Left ventricle myocardium inferior (tissue), 1 donor: ENCODE results near the gene SGIP1. TPM values are rescaled to one million over a fixed set of nuclear protein-coding genes. Genes with fewer than 3 reads are reported as not detected.

Experiments used
- DNase-seq: peaks from one replicate; pipeline ENCODE4 v3.0.0-alpha.2; 2020
- H3K27ac ChIP-seq: fragments of 200-600 bp; replicated peaks from 2 replicates; pipeline ENCODE4 v1.8.0; 2021
- H3K27me3 ChIP-seq: fragments of 200-600 bp; 2 replicates; pipeline ENCODE4 v1.8.0; 2021; ENCODE audit warnings: low read depth
- H3K36me3 ChIP-seq: fragments of 200-600 bp; 2 replicates; pipeline ENCODE4 v1.8.0; 2021
- H3K4me1 ChIP-seq: fragments of 200-600 bp; 2 replicates; pipeline ENCODE4 v1.8.0; 2021
- H3K4me3 ChIP-seq: fragments of 200-600 bp; 2 replicates; pipeline ENCODE4 v1.8.0; 2021; ENCODE audit warnings: mild to moderate bottlenecking, moderate library complexity
- H3K9me3 ChIP-seq: fragments of 200-600 bp; replicated peaks from 2 replicates; pipeline ENCODE4 v1.8.0; 2021
- intact Hi-C: fragments of 100-400 bp; cut with micrococcal nuclease; formaldehyde crosslinking; loops from one replicate; pipeline ENCODE4 v1.11.0; 2022
- total RNA-seq: library from RNA; stranded (reverse); fragmentation: NEBNext Ultra II Directional; extraction: Animal tissue kit (Norgen Biotek cat#: 25700); gene quantifications from one replicate; pipeline ENCODE4 v1.2.1, GENCODE V29; 2021
- TF ChIP-seq, protein P1 (sequence below): fragments of 200-600 bp; IDR thresholded peaks from 2 replicates; pipeline ENCODE4 v1.8.0; 2021; ENCODE audit warnings: antibody characterized with exemption, mild to moderate bottlenecking, borderline replicate concordance
- donor health status: DM: no; HTN: yes; CAD: no; lungs with severe emphysema.

SGIP1 gene
- total RNA-seq, 1 donor from 2014 or later: 9.0 TPM

DNA sequence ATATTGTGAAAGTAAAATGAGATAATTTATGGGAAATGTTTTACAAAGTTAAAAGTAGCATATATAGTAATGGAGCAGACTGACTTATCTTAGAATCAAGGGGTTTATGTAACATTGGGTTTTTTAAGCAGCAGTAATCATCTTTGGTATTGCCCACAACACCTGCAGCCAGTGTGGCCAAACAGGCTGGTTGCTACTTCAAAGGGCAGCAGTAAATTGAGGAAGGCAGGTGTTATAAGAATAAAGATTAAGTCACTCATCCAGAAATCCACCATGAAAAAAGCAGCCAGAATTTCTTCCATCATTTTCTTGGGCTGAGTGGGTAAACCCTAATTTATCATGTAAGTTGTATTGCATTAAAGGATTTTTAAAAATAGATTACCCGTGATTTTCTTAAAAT is 235.0 kb downstream of the SGIP1 start:
- Histone ChIP-seq H3K27me3 (no peaks in the 10 kb centered on the region), H3K4me3 (no peak overlapping the region), H3K27ac (no peak overlapping the region), H3K4me1 (no peaks in the 10 kb centered on the region), H3K9me3 (no peaks in the 10 kb centered on the region), H3K36me3 (peaks cover 6% of the 10 kb centered on the region)
- intact Hi-C loops: loop anchor here (10.0 kb wide), 1 partner anchor 376 kb away; no protein-coding TSS in a partner anchor
- TF ChIP-seq, protein P1, sequence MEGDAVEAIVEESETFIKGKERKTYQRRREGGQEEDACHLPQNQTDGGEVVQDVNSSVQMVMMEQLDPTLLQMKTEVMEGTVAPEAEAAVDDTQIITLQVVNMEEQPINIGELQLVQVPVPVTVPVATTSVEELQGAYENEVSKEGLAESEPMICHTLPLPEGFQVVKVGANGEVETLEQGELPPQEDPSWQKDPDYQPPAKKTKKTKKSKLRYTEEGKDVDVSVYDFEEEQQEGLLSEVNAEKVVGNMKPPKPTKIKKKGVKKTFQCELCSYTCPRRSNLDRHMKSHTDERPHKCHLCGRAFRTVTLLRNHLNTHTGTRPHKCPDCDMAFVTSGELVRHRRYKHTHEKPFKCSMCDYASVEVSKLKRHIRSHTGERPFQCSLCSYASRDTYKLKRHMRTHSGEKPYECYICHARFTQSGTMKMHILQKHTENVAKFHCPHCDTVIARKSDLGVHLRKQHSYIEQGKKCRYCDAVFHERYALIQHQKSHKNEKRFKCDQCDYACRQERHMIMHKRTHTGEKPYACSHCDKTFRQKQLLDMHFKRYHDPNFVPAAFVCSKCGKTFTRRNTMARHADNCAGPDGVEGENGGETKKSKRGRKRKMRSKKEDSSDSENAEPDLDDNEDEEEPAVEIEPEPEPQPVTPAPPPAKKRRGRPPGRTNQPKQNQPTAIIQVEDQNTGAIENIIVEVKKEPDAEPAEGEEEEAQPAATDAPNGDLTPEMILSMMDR: no peak
- no peak for DNase-seq

DNA sequence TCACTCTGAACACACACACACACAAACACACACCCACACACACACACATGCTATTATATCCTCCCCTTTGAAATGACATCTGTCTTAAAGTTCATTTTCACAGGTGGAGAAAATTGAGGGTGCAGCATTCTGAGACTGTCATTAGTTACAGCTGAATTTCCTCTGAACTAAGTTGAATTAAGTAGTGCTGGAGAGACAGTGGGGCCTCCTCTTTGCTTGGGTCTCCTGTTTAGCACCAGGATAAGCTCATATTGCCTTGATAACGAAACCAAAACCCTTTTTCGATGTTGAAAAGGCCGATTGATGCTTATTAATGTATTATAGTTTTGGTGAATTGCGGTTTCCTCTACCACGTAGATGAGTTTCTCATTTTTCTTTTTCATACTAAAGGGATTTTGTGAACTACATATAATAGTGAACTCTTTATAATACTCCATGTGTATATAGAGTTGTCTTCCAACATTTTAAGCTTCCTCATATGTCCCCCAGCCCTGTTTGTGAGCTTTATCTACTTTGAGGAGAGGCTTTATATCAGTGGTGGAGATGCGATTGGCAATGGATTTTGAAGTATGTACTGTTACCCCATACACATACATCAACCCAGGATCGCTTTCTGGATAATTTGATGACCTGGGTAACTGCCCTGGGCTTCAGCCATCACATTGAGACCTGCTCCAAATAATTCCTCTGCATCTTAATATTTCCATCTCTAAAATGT is 235.7 kb downstream of the SGIP1 start:
- TF ChIP-seq, protein P1: no peak
- Histone ChIP-seq H3K36me3 (peaks cover 6% of the 10 kb centered on the region), H3K4me1 (no peaks in the 10 kb centered on the region), H3K27ac (no peak overlapping the region), H3K27me3 (no peaks in the 10 kb centered on the region), H3K9me3 (no peaks in the 10 kb centered on the region), H3K4me3 (no peak overlapping the region)
- no peak for DNase-seq
- intact Hi-C loops: loop anchor here (10.0 kb wide), 1 partner anchor 375 kb away; no protein-coding TSS in a partner anchor

DNA sequence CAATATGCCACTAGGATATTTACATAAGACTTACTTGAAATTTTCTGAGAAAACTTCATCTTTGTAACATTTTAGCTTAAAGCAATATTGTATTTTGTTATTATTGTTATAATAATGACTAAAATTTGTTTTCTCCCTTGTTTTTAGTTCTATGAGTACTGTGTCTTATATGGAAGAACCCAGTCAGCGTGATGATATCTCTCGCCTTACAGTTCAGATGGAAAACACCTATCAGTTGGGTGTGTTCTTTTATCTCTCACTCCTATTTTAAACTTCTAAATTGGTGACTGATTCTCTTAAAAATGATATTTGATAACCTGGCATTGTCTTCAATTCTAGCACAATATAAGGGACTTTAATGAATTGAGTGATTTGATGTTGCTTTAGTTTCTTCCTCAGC is 236.3 kb downstream of the SGIP1 start:
- intact Hi-C loops: no loop called here
- Histone ChIP-seq H3K4me1 (no peaks in the 10 kb centered on the region), H3K27ac (no peak overlapping the region), H3K27me3 (no peaks in the 10 kb centered on the region), H3K36me3 (peaks cover 6% of the 10 kb centered on the region), H3K4me3 (no peak overlapping the region), H3K9me3 (no peaks in the 10 kb centered on the region)
- DNase-seq: no peak
- TF ChIP-seq, protein P1: no peak

DNA sequence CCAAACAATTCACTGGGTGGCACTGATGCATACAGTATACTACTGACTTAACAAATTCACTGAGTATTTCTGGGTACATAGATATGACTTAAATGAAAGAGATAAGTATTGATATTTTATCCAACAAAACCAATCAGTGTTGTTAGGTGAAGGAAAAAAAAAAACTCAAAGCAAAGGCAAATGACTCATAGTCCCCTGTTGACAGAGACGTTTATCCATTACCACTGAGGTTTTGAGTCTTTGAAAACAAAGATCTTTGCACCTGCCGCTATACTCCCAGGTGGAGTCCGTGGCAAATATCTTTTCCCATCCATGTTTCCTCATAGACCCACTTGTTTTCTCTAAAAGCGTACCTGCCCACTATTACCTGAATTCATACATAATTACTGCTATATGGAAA is 236.7 kb downstream of the SGIP1 start:
- no peaks in the 10 kb centered on the region for H3K9me3 ChIP-seq
- intact Hi-C loops: no loop called here
- peaks cover 6% of the 10 kb centered on the region for H3K36me3 ChIP-seq
- no peaks in the 10 kb centered on the region for H3K4me1 ChIP-seq
- no peak overlapping the region for H3K27ac ChIP-seq
- H3K4me3 ChIP-seq: no peak overlapping the region
- DNase-seq: no peak
- H3K27me3 ChIP-seq: no peaks in the 10 kb centered on the region
- TF ChIP-seq, protein P1: no peak

DNA sequence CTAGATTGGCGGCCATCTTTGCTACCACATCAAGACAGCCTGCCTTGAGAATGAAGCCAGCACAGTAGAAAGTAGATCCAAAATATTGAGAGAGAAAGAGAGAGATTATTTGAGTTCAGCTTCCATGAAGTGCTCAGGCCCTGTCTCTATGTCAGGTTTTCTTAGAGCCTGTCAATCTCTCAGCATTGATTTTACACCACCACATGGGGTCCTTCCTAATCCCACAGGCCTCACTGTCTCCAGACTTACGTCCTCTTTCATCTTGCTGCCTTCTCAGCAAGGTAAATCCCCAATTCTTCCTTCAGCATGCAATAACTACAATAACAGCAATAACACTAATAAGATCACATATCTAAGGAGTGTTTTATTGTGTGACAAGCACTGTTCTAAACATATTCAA is 239.3 kb downstream of the SGIP1 start:
- Histone ChIP-seq H3K4me3 (no peak overlapping the region), H3K27ac (no peak overlapping the region), H3K9me3 (no peaks in the 10 kb centered on the region), H3K36me3 (peaks cover 8% of the 10 kb centered on the region), H3K27me3 (no peaks in the 10 kb centered on the region), H3K4me1 (no peaks in the 10 kb centered on the region)
- DNase-seq: no peak
- intact Hi-C loops: no loop called here
- TF ChIP-seq, protein P1: no peak
